NB4 (cell line): ENCODE measurements around the gene LPAR3.

Experiments
- DNase-seq: peaks from one replicate; pipeline ENCODE4 v3.0.0; 2010; ENCODE audit warnings: low read depth
- H3K4me3 ChIP-seq: one replicate; pipeline ENCODE4 v1.5.1; 2011; ENCODE audit warnings: mild to moderate bottlenecking, low read depth, low read length, moderate library complexity
- CTCF ChIP-seq: IDR thresholded peaks from one replicate; pipeline ENCODE4 v1.5.1; 2012; ENCODE audit warnings: low read depth, low read length
- MYC ChIP-seq: IDR thresholded peaks from 2 replicates; pipeline ENCODE4 v1.6.1; 2011; ENCODE audit warnings: low read depth, low read length
- POLR2A ChIP-seq: IDR thresholded peaks from 2 replicates; pipeline ENCODE4 v1.6.1; 2011; ENCODE audit warnings: mild to moderate bottlenecking; ENCODE audit not compliant: insufficient read length; ENCODE audit errors: extremely low read depth
- TF ChIP-seq, protein P1 (sequence below): IDR thresholded peaks from 2 replicates; pipeline ENCODE4 v1.6.1; 2011; ENCODE audit warnings: low read depth, low read length

The LPAR3 gene

DNA sequence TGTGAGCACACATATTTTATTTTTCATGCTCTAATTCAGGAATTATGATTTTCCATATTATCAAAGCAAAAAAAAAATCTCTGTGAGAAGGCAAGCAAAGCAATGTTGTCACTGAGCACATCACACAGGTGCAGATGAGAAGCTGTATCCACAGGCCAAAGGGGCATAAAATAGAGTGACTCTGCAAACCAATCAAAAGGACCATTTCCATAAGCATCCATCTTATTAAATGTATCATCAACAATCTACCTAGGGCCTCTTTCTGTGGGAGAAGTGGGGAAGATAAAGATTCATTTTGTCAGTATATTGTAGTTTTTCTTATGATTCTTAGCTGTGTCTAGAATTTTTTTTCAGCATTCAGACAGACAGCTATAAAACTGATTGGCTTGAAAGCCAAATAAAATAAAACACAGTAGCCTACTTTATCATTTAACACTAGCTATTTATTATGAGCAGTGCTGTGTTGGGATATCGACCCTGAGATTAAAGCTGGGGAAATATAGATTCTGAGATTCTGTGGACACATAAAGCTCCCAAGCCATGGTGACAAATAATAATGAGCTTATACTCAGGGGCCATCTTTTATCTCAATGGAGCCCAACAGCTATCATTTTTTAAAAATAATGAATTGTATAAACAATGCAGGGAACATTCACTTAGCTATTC lies 90.3 kb downstream of the LPAR3 start:
- TF ChIP-seq CTCF (no peak), MYC (no peak), POLR2A (no peak)
- TF ChIP-seq, protein P1, sequence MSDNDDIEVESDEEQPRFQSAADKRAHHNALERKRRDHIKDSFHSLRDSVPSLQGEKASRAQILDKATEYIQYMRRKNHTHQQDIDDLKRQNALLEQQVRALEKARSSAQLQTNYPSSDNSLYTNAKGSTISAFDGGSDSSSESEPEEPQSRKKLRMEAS = no peak

GRCh38 chr1:84800090-84801073 lies 92.6 kb downstream of the LPAR3 start:
- no peak for TF ChIP-seq POLR2A
- DNase-seq = no peak

More for the DNA sequence above, 90.3 kb downstream of the LPAR3 start:
- no peak overlapping the region for H3K4me3 ChIP-seq
- no peak for DNase-seq

GRCh38 chr1:84797603-84798002 lies 95.4 kb downstream of the LPAR3 start:
- no peak overlapping the region for H3K4me3 ChIP-seq
- no peak for TF ChIP-seq POLR2A
- TF ChIP-seq, protein P1 = no peak
- no peak for TF ChIP-seq CTCF
- DNase-seq = no peak

More at GRCh38 chr1:84800090-84801073, 92.6 kb downstream of the LPAR3 start:
- H3K4me3 ChIP-seq = no peak overlapping the region

DNA sequence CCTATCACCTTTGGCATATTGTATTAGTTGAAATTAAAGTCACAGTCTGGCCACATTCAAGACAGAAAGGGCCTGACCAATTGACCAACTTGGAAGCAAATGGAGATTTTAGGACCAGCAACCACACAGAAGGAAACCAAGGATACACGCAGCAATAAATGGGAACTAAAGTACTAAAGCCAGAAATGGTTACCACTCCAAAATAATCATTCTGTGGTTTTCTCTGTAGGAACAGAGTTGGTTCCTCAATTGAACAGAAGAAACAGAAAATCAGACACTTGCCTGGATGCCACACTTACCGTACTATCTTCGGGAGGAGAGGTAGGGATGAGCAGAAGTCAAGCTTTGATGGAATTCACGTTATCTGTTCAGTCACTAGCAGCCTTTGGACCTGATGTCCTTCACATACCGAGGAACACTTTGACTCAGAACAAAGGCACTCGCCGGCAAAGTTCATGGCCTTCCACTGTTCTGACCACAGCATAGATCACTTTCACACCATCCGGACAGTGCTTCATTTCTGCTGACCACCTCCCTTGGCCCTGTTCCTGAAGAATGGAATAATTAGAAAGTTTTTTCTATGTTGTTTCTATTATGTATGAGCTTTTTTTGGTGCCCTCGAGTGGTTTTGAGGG lies 96.9 kb downstream of the LPAR3 start:
- DNase-seq = peak; percentile 8
- TF ChIP-seq POLR2A (no peak), CTCF (no peak), MYC (no peak)
- TF ChIP-seq, protein P1 = no peak

GRCh38 chr1:84795213-84795612 lies 97.8 kb downstream of the LPAR3 start:
- H3K4me3 ChIP-seq = no peak overlapping the region
- no peak for DNase-seq
- TF ChIP-seq POLR2A (no peak), MYC (no peak)

More for the DNA sequence above, 96.9 kb downstream of the LPAR3 start:
- no peak overlapping the region for H3K4me3 ChIP-seq

- TF ChIP-seq POLR2A (no peak), CTCF (no peak), MYC (no peak)
- TF ChIP-seq, protein P1 = no peak
- H3K4me3 ChIP-seq = no peak overlapping the region
- no peak for DNase-seq
These were observed 100.6 kb downstream of the LPAR3 start for GRCh38 chr1:84792421-84792820.
